ENCODE data around the gene ECSCR.

ECSCR gene

DNA sequence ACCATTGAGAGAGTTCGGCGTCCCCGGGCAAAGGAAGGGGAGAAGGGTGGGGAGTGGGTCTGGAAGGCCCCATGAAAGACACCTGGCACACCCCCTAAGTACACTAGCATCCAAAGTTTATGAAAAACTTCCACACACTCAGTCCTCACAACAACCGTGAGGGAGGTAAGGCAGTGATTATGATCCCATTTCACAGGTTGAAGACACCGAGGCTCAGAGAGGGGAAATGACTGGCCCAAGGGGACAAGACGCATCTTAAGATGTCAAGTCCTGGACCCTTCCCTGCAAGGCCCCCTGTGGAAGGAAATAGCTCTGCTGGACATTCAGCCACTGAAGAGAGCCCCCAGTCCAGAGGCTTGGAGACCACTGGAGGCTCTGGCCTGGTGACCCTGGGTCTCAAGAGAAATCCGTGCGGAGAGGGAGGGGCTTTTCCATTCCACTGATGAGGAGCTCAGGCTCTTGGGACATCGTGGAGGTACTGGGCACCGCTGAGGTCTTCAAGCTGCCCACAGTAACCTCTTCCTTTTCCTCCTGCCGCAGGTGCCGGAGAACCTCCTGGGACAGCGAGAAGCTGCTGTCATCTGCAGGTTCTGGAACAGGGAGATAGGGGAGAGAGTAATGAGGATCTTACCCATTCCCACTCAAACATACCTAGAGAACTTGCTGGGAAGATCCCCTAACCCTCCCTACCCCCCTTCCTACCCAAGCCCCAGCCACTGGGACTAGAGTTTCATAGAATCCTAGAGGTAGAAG is 13.5 kb upstream of the ECSCR start:
- DNase-seq (ENCODE audit: low read depth): no peak
- no peak for TF ChIP-seq CTCF (IDR thresholded peaks at IDR 0.05; ENCODE audit: control insufficient read depth, extremely low read depth, insufficient read depth)
- H3K4me3 ChIP-seq (ENCODE audit: low read depth, low read length): no peak overlapping the region

GRCh38 chr5:139474890-139475791 is 12.6 kb upstream of the ECSCR start:
- no peak for TF ChIP-seq CTCF (IDR thresholded peaks at IDR 0.05; ENCODE audit: control insufficient read depth, extremely low read depth, insufficient read depth)
- no peak for DNase-seq (ENCODE audit: low read depth)
- no peak overlapping the region for H3K4me3 ChIP-seq (ENCODE audit: low read depth, low read length)

- TF ChIP-seq CTCF (IDR thresholded peaks at IDR 0.05; ENCODE audit: control insufficient read depth, extremely low read depth, insufficient read depth): no peak
- DNase-seq (ENCODE audit: low read depth): no peak
- no peak overlapping the region for H3K4me3 ChIP-seq (ENCODE audit: low read depth, low read length)
Observed at GRCh38 chr5:139473565-139473964, 11.0 kb upstream of the ECSCR start.

GRCh38 chr5:139473105-139473504 is 10.6 kb upstream of the ECSCR start:
- DNase-seq (ENCODE audit: low read depth): no peak

DNA sequence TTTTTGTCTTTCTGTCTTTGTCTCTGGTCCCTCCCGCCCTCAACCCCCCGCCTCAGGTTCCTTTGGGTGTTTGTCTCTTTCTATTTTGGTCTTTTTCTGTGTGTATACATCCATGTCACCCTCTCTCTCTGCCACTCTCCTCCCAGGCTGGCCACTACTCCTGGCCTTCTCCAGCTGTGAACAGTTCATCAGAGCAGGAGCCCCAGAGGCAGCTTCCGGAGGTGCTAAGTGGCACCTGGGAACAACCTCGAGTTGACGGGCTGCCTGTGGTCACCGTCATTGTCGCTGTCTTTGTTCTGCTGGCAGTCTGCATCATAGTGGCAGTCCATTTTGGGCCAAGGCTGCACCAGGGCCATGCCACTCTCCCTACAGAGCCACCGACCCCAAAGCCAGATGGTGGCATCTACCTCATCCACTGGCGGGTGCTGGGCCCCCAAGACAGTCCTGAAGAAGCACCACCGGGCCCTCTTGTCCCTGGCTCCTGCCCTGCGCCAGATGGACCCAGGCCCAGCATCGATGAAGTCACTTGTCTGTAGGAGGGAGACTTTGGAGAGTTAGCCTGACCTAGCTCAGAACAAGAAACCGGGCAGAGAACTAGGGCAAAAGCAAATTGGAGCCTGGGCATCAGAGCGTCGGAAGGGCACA is 10.0 kb upstream of the ECSCR start:
- H3K4me3 ChIP-seq (ENCODE audit: low read depth, low read length): no peak overlapping the region
- DNase-seq (ENCODE audit: low read depth): no peak
- TF ChIP-seq CTCF (IDR thresholded peaks at IDR 0.05; ENCODE audit: control insufficient read depth, extremely low read depth, insufficient read depth): no peak

More at GRCh38 chr5:139473105-139473504, 10.6 kb upstream of the ECSCR start:
- no peak for TF ChIP-seq CTCF (IDR thresholded peaks at IDR 0.05; ENCODE audit: control insufficient read depth, extremely low read depth, insufficient read depth)
- H3K4me3 ChIP-seq (ENCODE audit: low read depth, low read length): no peak overlapping the region

- DNase-seq (ENCODE audit: low read depth): no peak
- no peak within 1 kb of the TSS for H3K4me3 ChIP-seq (ENCODE audit: low read depth, low read length)
- TF ChIP-seq CTCF (IDR thresholded peaks at IDR 0.05; ENCODE audit: control insufficient read depth, extremely low read depth, insufficient read depth): no peak
Observed at GRCh38 chr5:139470821-139471300, 8.3 kb upstream of the ECSCR start, which contains the start of gene SMIM33. Gene SMIM33, plus strand, starts transcription at chr5:139471004. Its CDS starts 118 bp downstream, at chr5:139471122.

Measured in LNCaP clone FGC (cell line).